ENCODE measurements around the gene PRKCSH.
"Not testable (repeated sequence)": the region's sequence is repeated elsewhere in the genome, so short reads cannot be mapped to it uniquely, and the experiment has no call there.

PRKCSH gene

DNA sequence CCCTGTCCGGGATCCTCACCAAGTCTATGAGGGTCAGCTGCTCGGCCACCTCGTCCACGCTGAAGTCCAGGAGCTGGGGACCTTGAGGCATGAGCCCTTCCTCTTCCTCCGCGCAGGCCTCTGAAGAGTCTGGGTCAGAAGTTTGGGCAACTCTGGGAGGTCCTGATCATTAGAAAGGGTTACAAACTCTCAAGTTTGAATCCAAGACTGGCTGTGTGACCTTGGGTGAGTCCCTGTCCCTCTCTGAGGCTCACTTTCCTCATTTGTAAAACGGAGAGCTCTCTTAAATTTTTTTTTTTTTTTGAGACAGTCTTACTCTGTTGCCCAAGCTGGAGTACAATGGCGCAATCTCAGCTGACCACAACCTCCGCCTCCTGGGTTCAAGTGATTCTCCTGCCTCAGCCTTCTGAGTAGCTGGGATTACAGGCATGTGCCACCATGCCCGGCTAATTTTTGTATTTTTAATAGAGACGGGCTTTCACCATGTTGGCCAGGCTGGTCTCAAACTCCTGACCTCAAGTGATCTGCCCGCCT lies 28.7 kb upstream of the PRKCSH start:
- ATAC-seq (replicated peaks); H3K4me3 Mint-ChIP-seq; H3K4me1 Mint-ChIP-seq (ENCODE audit: low read depth in 2 of 2); DNase-seq; H3K27ac Mint-ChIP-seq; H3K9me3 Mint-ChIP-seq; H3K36me3 Mint-ChIP-seq (ENCODE audit: insufficient read depth): not testable (repeated sequence)
- H3K27me3 Mint-ChIP-seq, result peaks cover 6 to 32% of the 10 kb centered on the region in 2 donors

DNA sequence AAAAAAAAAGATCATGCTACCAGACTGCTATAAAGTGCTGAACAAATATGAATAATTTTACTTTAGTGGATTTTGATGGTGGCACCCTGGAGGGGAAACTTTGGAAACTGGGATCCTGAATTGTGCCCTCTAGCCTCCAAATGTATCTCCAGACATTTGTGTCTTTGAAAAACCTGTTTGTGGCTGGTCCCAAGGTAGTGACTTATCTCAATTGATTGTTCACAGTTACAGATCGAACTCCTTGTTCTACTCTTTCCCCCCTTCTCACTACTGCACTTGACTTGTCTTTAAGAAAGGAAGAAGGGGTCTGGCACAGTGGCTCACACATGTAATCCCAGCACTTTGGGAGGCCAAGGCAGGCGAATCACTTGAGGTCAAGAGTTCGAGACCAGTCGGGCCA lies 26.8 kb upstream of the PRKCSH start:
- Mint-ChIP-seq H3K27ac (no peak overlapping the region), H3K36me3 (ENCODE audit: insufficient read depth) (no peaks in the 10 kb centered on the region), H3K4me3 (no peak overlapping the region), H3K4me1 (ENCODE audit: low read depth in 2 of 2) (no peaks in the 10 kb centered on the region), H3K9me3 (no peaks in the 10 kb centered on the region), H3K27me3 (peaks cover 6 to 32% of the 10 kb centered on the region in 2 donors)
- no peak for ATAC-seq (replicated peaks)
- DNase-seq, result no peak

DNA sequence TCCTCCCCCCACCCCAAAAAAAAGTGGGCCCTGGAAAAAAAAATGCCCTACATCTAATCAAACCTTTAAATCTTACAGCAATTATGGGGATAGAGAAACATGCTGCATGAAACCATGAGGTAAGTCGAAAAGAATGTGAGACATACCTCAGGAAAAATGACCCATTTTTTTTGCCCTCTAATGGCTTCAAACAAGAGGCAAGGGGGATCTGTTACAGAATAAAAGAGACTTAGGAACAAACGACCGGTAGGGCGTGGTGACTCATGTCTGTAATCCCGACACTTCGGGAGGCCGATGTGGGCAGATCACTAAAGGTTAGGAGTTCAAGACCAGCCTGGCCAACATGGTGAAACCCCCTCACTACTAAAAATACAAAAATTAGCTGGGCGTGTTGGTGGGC lies 24.8 kb upstream of the PRKCSH start:
- H3K4me1 Mint-ChIP-seq (ENCODE audit: low read depth in 2 of 2), result no peaks in the 10 kb centered on the region
- DNase-seq (no peak), ATAC-seq (replicated peaks) (no peak)
- H3K27me3 Mint-ChIP-seq, result peaks cover 6 to 32% of the 10 kb centered on the region in 2 donors
- H3K27ac Mint-ChIP-seq, result no peak overlapping the region
- no peak overlapping the region for H3K4me3 Mint-ChIP-seq
- no peaks in the 10 kb centered on the region for H3K36me3 Mint-ChIP-seq (ENCODE audit: insufficient read depth)
- H3K9me3 Mint-ChIP-seq, result no peaks in the 10 kb centered on the region

DNA sequence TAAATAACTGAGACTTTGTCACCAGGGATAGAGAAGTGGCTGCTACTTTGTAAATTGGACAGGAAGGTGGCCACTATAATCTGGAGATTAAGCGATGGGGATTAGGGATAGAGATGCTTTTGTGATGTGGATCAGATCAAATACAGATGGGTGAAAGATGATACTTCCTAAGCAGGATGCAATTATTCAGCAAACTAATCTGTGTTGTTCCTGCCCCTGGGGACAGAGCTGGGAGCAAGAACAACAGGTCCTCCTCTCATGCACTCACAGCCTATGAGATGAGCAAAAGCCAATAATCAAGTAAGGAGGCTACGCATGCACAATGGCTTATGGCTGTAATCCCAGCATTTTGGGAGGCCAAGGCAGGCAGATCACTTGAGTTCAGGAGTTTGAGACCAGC lies 20.9 kb upstream of the PRKCSH start:
- ATAC-seq (replicated peaks) (no peak), DNase-seq (no peak)
- Mint-ChIP-seq H3K9me3 (no peaks in the 10 kb centered on the region), H3K27me3 (peaks cover 37 to 44% of the 10 kb centered on the region in 2 donors), H3K4me3 (no peak overlapping the region), H3K4me1 (ENCODE audit: low read depth in 2 of 2) (peaks cover 5% of the 10 kb centered on the region in 2 donors), H3K36me3 (ENCODE audit: insufficient read depth) (no peaks in the 10 kb centered on the region), H3K27ac (no peak overlapping the region)

DNA sequence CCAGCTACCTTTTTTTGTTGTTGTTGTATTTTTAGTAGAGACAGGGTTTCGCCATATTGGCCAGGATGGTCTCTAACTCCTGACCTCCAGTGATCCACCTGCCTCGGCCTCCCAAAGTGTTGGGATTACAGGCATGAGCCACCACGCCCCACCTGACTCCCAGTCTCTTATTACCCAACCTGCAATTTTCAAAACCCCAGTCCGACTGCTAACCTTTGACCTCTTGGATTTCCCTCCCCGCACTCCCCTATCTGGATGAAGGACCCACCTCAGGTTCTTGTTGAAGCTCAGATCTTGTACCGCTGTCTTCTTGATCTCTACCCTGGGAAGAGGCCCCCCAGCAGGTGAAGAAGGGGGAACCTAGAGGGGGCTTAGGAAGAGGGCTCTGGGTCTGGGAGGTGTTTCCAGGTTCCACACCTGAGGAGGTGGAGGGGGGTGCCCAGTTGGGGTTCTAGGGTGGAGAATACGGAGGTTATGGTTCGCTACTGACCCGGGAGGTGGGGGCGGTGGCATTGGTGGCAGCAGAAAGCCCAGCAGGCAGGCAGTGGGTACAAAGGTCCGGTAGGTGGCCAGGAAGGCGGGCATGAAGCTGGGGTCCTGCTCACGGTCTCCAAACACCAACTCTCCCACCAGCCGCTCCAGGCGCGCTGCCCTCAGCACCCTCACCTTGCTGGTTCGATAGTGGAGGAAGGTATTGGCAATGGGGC lies 18.9 kb upstream of the PRKCSH start:
- H3K9me3 Mint-ChIP-seq, result no peaks in the 10 kb centered on the region
- ATAC-seq (replicated peaks), result no peak
- no peak overlapping the region for H3K27ac Mint-ChIP-seq
- H3K4me3 Mint-ChIP-seq, result no peak overlapping the region
- peaks cover 12 to 18% of the 10 kb centered on the region in 2 donors for H3K4me1 Mint-ChIP-seq (ENCODE audit: low read depth in 2 of 2)
- peaks cover 46 to 53% of the 10 kb centered on the region in 2 donors for H3K27me3 Mint-ChIP-seq
- no peak for DNase-seq
- peaks cover 3% of the 10 kb centered on the region for H3K36me3 Mint-ChIP-seq (ENCODE audit: insufficient read depth)

DNA sequence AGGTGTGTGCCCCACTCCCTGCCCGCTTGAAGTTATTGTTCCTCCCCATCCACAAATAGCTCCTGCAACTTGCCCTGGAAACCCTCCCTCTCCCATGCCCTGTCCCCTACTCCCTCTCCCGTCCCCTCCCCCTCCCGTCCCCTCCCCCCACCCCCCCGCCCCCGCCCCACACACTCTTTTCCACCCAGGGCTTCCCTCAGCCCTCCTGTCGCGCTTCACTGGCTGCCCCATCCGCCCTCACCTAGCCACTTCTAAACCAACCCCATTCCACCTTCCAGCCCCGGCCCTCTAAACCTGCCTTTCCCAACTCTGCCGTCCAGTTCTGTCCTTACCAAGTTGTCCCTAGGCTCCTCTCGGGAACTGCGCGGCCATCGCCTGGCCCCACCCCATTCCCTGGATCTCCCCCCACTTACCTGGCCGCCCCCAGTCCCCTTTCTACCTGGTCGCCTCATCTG lies 17.3 kb upstream of the PRKCSH start:
- H3K27ac Mint-ChIP-seq, result no peak overlapping the region
- peaks cover 23 to 32% of the 10 kb centered on the region in 2 donors for H3K4me1 Mint-ChIP-seq (ENCODE audit: low read depth in 2 of 2)
- peaks cover 3% of the 10 kb centered on the region for H3K36me3 Mint-ChIP-seq (ENCODE audit: insufficient read depth)
- peak overlapping the region in 1 of 2 donors; percentile 37 for H3K4me3 Mint-ChIP-seq
- H3K27me3 Mint-ChIP-seq, result peaks cover 56 to 68% of the 10 kb centered on the region in 2 donors
- DNase-seq (no peak), ATAC-seq (replicated peaks) (no peak)
- H3K9me3 Mint-ChIP-seq, result no peaks in the 10 kb centered on the region

DNA sequence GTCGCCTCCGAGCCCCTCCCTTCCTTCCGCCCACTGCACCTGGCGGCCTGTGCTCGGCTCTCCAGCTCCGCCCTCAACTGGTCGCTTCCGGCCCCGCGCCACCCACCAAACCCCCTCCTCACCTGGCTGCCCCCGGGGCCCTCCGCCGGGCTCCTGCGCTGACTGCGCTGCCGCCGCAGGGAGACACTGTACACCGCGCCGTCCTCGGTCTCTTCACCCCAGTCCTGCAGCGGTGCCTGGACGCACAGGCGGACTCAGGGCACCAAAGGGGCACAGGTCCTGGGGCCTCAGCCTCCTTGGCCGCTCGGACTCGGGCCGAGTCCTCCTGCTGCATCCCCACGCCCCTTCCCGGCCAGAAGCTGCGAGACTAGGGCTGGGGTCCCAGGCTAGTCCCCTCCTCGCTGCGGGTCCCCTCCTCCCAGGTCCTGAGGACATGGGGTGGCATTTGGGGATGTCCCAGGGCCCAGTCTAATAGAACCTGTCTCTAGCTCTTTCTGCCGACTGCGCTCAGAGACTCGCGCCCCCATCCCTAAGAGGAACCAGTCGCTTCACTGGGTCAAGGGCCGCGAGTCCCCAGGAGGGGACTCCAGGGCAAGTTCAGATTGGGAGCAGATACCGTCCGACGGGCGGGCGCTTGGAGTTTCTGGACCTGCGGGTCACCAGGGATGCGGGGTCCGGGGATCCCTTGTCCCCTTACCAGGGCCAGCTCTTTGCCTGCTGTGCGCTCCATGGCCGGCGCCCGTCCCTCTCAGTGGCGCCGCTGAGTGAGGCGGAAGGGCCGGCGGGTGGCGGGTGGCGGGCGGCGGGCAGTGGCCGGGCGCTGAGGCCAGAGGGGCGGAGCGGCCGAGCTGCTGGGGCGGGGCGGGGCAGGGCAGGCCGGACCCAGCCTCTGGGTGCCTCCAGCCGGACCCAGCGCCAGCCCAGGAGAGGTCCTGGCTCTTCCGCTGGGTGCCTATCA lies 16.6 kb upstream of the PRKCSH start, which contains the start of gene RGL3:
Gene RGL3 (minus strand): TSS at position 766 of the 958 bp plus-strand sequence. CDS start 36 bp downstream, at position 730.
- ATAC-seq (replicated peaks) (no peak), DNase-seq (no peak)
- Mint-ChIP-seq H3K9me3 (no peaks in the 10 kb centered on the region), H3K27me3 (peaks cover 63 to 75% of the 10 kb centered on the region in 2 donors), H3K4me3 (peak within 1 kb of the TSS; percentile 37 to 78), H3K4me1 (ENCODE audit: low read depth in 2 of 2) (peaks cover 30 to 37% of the 10 kb centered on the region in 2 donors), H3K36me3 (ENCODE audit: insufficient read depth) (peaks cover 3% of the 10 kb centered on the region), H3K27ac (no peak within 1 kb of the TSS)

DNA sequence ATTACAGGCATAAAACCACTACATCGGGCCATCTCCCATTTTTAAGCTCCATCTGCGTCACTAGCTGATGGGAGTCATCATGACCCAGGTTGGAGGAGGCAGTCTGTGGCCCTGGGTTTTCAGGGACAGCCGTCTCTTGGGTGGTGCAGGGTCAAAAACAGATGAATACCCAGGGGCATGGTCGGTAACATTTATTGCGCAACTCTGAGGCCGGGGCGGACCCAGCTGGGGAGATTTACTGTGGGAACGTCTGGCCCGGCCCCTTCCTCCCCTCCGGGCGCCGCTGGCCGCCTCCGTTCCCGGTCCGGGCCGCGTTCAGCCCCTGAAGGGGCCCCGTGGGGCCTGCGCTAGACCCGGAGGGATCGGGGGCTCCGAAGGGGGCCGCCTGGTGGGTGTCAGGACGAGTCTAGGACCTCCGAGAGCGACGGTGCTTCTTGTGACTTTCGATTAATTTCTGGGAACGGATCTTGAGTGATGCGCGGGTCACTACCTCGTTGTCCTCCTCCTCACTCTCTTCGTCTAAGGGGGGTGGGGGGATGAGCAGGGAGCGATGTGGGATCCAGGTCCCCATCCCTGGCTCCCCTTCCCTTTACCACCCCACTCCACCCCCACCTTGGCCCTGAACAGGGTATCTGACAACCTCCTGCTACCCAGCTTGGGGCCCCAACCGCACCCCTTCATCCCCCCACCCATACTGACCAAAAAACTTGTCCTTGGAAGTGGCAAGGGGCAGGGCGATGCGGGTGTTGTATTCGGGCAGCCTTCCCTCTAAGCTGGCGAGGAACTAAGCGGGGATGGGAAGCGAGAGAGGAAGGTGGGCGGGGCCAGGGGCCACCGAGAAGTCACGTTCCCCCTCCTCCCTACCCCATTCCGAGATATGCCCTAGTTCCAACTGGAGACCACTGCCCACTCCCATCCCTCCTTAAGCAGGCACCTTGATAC lies 14.7 kb upstream of the PRKCSH start:
- Mint-ChIP-seq H3K27me3 (peaks cover 65 to 79% of the 10 kb centered on the region in 2 donors), H3K36me3 (ENCODE audit: insufficient read depth) (peaks cover 3% of the 10 kb centered on the region), H3K27ac (peak overlapping the region in 1 of 2 donors; percentile 44), H3K4me1 (ENCODE audit: low read depth in 2 of 2) (peaks cover 30 to 37% of the 10 kb centered on the region in 2 donors), H3K4me3 (peak overlapping the region; percentile 71 to 78), H3K9me3 (no peaks in the 10 kb centered on the region)
- ATAC-seq (replicated peaks) (no peak), DNase-seq (no peak)

DNA sequence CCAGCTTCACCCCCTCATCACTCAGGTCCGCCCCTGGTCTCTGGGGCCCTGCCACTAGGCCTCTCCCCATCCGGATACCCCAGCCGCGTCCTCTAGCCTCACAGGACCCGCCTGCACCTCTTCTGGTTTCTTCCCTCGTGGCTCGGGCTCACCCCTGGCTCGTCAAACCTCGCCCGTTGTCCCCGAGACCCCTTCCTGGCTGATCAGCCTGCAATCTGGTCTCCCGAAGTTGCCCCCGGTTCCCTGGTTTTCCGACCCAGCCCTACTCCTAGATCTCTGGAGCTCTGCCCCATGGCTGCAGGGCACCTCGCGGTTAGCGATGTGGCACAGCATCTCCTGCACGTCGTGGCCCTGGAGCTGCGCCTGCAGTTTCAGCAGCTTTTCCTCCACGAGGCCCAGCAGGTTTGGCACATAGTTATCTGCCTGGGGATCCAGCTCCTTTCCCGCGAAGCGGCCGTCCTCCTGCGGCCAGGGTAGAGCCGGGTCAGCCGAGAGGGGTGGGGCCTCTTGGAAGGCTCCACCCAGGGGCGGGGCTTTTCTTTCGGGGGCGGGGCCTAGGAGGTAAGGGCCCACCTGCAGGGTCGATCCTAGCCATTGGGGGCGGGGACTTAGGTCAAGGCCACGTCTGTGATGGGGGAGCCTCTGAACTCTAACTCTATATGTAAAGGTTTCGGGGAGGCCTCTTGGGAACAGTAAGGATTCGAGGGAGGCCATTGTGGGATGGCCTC lies 13.9 kb upstream of the PRKCSH start:
- DNase-seq, result peak in 2 of 3 experiments; percentile 20 to 26
- H3K27ac Mint-ChIP-seq, result peak overlapping the region in 1 of 2 donors; percentile 44
- peaks cover 61 to 73% of the 10 kb centered on the region in 2 donors for H3K27me3 Mint-ChIP-seq

DNA sequence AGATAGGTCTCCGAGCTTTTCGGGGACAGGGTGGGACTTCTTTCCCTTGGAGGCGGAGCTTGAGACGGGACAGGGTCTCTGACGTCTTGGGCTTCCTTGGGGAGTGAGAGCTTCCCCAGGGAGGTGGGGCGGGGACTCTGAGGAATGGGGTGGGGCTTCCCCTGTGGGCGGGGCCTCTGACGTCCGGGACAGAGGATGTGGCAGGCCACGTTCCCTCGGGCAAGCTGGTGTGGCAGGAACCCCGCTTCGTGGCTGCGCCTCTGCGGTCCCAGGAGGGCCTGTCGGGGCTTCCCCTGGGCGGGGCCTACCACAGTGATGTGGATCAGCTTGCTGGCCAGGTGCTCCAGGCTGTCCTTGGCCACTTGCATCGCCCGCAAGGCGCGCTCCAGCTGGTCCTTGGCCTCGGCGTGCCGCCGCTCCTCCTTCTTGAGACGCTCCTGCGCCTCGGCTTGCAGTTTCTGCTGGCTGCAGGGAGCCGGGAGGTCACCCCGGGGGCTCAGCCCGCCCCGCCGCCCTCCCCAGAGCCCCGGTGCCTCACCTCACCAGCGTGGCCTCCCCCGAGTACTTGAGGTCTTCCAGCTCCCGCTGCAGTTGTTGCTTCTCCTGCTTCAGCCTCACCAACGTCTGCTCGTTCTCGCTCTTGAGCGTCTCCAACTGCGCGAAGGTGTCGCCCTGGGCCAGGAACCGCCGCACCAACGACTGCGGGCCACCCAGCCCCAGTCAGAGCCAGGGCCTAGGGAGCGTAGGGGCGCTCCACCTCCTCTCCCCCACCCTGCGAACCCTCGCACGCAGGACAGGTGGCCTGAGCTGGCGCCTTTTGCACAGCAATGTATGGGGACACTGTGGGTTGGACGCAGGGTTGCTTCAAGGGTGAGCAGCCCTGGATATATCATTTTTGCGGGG lies 13.0 kb upstream of the PRKCSH start:
- H3K27ac Mint-ChIP-seq, result no peak overlapping the region
- H3K4me1 Mint-ChIP-seq (ENCODE audit: low read depth in 2 of 2), result peaks cover 30 to 37% of the 10 kb centered on the region in 2 donors
- DNase-seq (peak; percentile 45 to 64 (median 63)), ATAC-seq (replicated peaks) (peak; percentile 89)
- peak overlapping the region; percentile 71 to 78 for H3K4me3 Mint-ChIP-seq
- peaks cover 3% of the 10 kb centered on the region for H3K36me3 Mint-ChIP-seq (ENCODE audit: insufficient read depth)
- H3K9me3 Mint-ChIP-seq, result no peaks in the 10 kb centered on the region
- H3K27me3 Mint-ChIP-seq, result peaks cover 55 to 67% of the 10 kb centered on the region in 2 donors

More for the DNA sequence above, 13.9 kb upstream of the PRKCSH start:
- Mint-ChIP-seq H3K9me3 (no peaks in the 10 kb centered on the region), H3K4me1 (ENCODE audit: low read depth in 2 of 2) (peaks cover 30 to 37% of the 10 kb centered on the region in 2 donors), H3K4me3 (peak overlapping the region; percentile 71 to 78), H3K36me3 (ENCODE audit: insufficient read depth) (peaks cover 3% of the 10 kb centered on the region)
- peak; percentile 41 for ATAC-seq (replicated peaks)

DNA sequence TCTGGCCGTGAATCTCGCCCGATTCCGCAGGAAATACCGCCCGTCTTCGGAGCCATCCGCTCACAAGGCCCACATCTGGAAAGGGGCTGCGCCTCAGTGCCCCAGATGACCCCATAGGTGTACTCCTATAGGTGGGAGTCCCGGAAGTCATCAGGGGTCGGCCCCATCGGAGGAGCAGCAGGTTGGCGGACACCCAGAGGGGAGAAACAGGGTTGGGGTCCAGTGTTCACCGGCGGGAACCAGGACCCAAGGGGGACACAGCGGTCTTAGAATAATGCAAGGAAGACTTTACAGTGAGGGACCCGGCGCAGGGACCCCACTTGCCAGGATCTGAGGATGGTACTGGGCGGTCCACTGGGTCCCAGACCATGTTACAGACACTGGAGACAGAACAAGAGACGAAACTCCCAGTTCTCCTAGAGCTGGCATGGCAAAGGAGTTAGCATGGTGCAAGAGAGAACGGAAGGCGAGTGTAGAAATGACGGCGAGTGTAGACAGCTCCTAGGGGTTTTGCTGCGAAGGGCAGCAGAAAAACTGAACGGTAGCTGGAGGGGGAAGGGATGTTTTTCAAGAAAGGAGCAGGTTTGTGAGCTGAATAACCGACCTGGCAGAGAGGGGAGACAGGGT lies 12.2 kb upstream of the PRKCSH start:
- no peak for ATAC-seq (replicated peaks)
- H3K4me3 Mint-ChIP-seq, result peak overlapping the region; percentile 71 to 78
- DNase-seq, result no peak
- H3K4me1 Mint-ChIP-seq (ENCODE audit: low read depth in 2 of 2), result peaks cover 30 to 37% of the 10 kb centered on the region in 2 donors
- H3K27me3 Mint-ChIP-seq, result peaks cover 47 to 58% of the 10 kb centered on the region in 2 donors
- H3K27ac Mint-ChIP-seq, result no peak overlapping the region
- H3K9me3 Mint-ChIP-seq, result no peaks in the 10 kb centered on the region
- H3K36me3 Mint-ChIP-seq (ENCODE audit: insufficient read depth), result peaks cover 3% of the 10 kb centered on the region
